EL (cell line): ENCODE measurements around the gene ZNF71.
"Not testable (repeated sequence)": the region's sequence is repeated elsewhere in the genome, so short reads cannot be mapped to it uniquely, and the experiment has no call there.

Experiments used
- DNase-seq: peaks from one replicate; pipeline ENCODE4 v3.0.0-alpha.2; 2016

The ZNF71 gene

DNA sequence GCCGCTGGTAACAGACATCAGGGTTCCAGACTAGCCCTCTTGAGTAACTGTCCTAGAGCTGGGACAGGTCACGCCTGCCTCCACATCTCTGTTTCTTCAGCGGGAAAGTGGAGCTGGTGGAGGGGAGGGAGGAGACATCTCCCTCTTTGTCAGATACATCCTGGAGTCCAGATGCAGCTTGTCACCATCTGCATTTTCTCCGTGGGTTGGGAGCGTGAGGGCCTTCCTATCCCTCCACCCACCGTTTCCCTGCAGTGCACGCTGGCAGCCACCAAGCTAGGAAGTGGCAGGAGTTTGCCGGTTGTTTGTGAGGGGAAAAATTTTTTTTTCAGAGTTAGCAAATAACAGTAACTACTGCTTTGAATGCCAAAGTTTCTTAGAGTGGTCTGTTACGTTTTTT is 27.9 kb downstream of the ZNF71 start:
- no peak for DNase-seq

DNA sequence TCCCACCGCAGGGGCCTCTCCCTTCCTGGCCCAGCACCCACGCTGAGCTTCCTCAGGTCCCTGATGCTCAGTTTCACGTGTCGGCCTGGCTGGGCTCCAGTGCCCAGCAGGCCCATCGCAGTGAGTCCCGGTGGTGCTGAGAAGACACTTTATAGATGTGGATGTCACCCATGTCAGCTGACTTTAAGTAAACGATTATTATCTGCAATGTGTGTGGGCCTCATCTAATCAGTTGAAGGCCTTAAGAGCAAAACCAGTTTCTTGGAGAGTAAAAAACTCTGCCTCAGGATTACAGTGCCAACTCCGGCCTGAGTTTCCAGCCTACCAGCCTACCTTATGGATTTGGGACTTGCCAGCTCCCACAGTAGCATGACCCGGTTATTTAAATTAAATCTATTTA is 30.6 kb downstream of the ZNF71 start:
- no peak for DNase-seq

DNA sequence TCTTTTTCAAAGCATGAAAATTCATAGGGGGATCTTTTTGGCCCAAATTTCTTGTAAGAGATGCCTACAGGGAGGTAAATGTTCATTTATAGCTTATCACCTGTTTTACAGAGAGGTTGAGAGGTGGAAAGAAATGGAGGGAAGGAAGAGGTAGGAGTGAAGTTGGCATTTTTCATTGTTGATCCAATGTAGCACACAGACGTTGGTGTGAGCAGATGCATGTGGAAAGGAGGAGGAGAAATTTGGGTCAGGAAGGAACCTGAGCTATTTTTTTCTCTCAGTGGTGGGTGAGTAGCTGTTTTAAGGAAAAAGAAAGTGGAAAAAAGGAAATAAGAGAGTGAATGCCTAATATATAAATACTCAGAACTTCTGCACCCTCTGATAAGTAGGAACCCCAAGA is 37.9 kb downstream of the ZNF71 start:
- no peak for DNase-seq

DNA sequence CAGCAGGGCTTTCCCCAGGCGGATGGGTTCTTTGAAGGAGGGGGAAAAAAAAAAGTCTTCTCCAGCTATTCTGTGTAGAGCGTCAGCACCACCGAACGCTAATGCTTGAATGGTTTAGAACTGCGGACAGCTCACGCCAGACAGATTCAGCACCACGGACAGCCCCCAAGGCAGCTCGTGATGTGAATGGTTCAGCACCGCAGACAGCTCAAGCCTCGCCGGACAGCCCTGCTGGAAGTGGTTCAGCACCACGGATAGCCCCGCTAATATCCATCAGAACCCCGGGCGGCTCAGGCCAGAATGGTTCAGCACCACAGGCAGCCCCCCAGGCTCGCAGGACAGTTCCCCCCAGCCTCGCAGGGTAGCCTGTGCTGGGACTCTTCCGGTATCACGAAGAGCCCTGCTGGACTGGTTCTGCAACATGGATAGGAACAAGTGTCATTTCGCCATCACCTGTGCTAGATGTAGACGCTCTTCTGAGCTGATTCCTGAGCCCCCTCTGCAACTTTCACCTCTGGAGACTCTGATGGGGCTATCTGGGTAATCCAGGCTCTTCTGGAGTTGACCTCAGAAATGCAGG is 43.0 kb downstream of the ZNF71 start:
- peak; percentile 34 for DNase-seq

DNA sequence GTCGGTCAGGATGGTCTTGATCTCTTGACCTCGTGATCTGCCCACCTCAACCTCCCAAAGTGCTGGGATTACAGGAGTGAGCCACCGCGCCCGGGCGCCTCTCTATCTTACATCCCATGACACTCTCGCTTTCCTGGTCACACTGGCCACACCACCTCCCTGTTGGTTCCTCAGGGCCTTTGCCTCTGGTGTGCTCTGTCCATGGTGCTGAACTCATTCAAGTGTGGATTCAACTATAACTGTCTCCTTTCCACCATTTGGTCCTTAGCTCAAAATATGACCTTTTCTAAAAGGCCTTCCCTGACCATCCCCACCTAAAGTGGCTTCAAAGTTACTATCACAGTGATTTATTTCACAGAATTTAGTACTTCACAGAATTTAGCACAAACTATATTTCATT is 44.1 kb downstream of the ZNF71 start:
- DNase-seq: no peak

DNA sequence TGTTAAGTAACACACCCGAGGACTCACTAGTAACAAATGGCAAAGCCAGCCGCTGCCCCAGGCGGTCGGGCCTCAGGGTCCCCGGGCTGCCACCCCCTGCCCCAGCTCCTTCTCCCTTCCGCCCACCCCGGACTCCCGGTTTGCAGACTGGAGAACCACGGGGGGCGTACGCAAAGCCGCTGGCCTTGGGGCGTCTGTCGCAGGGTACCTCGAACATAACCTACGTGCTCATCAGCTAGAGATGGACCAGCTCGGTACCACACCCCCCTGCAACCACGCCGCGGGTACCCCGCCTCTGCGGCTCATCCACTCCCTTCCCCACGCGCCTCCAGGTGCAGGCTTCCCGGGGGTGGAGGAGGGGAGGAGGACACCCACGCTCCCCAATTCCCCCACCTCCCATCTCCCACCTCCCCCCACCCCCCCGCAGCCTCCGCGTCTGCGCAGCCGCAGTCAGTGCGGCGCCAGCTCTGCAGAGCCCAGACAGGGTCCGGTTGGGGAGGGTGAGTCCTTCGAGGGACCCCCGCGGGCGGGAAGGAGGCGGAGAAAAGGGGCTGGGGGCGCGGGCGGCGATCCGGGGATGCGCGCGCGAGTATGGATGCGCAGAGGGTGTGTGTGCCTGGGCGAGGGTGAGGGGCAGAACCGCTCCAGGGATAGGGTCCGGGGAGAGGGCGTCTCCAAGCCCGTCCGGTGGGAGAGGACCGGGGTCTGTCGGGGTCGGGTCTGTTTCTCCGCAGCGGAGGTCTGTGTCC is 47.8 kb downstream of the ZNF71 start, which contains the start of gene SMIM17:
Gene SMIM17 (plus strand): TSS at position 449 of the 749 bp plus-strand sequence. CDS start 2,509 bp downstream, outside the sequence.
- DNase-seq: no peak

DNA sequence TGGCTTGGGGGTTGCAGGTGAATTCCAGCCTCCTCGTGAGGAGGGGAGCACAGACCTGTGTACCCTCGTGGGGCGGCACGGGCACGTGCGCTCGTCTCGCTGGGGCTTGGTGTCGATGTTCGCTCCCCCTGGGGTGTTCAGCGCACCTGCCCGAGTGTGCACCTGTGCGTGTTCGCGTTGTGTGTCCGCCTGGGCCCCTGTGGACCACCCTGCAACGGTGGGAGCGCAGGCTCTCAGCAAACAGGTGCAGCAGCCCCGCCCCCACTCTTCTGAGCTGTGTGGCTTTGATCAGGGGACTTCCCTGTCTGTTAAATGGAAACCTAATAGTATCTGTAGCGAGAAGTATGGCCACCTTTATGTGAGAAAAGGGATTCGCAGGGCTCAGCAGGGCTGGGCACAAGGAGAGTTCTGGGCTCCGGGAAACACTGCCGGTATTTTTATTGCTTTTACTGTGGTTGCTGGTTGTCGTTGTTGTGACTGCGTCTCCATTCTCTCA is 48.4 kb downstream of the ZNF71 start:
- no peak for DNase-seq

DNA sequence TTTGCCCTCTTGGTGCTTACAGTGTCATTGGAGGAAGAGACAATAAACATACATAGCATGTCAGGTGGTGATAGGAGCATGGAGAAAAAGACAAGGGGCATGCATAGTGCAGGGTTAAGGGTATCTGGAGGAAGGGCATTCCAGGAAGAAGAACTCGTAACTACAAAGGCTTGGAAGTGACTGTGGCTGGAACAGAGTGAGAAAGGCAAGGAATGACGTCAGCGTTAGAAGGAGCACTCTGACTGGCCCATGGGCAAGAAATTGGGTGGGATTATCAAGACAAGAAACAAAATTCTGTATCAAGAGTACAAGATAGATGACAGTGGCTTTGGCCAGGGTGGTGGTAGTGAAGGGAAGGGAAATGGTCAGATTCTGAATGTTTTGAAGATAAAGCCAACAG is 59.0 kb downstream of the ZNF71 start:
- DNase-seq: no peak

DNA sequence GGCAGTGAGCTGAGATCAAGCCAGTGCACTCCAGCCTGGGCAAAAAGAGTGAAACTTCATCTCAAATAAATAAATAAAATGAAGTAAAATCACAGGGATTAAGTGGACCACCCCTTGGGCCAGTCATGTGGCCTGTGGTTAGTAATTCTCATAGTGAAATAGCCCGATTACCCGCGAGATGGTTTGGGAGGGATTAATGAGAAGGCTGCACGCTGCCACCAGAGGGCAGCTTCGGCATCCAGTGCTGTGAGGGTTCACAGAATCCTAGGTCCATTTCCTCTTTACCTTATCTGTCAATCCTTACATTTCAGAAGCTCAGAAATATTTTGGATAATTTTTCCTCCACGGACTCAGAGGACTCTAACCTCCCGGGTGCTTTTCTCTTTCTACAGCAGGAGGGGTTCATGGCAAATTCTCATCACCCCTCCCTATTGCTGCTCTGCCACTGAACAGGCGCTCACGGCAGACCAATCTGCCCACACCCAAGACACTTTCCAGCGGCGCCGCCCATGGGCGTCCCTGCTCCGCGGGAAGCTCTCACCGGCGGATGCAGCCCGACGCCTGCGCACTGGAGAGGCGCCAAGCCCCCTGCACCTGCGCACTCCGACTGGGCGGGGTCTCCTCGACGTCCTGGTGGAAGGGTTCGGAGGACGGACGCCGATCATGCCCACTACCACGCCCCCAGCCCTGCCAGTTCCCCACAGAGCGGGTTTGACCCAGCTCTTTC is 65.4 kb downstream of the ZNF71 start:
- no peak for DNase-seq

DNA sequence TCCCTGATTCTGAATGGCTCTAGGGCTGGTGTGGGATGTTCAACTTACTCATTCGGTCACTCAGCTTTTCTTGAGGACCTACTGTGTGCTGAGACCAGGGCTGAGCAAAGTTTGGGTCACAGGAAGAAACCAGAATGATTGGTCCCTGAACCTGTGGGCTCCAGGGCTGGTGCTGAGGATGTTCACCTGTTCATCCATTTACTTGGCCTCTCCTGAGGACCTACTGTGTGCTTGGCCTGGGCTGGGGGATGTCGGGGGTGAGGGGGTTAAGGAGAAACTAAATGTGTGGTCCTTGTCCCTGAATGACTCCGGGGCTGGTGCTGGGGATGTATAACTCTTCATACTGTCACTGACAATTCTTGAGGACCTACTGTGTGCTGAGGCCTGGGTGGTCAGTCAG is 66.1 kb downstream of the ZNF71 start:
- DNase-seq: no peak

DNA sequence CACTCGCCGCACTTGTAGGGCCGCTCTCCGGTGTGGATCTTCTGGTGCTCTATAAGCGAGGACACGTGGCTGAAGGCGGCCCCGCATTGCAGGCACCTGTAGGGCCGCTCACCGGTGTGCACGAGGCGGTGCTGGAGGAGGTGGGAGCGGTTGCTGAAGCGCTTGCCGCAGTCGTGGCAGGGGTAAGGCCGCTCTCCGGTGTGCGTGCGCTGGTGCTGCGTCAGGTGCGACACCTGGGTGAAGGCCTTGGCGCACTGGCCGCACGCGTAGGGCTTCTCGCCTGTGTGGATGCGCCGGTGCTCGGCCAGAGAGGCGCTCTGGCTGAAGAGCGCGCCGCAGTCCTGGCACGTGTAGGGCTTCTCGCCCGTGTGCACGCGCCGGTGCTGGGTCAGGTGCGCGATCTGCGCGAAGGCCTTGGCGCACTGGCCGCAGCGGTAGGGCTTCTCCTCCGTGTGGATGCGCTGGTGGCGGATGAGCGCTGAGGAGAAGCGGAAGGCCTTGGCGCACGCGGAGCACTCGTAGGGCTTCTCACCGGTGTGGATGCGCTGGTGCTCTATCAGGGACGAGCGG is 68.9 kb downstream of the ZNF71 start:
- no peak for DNase-seq

DNA sequence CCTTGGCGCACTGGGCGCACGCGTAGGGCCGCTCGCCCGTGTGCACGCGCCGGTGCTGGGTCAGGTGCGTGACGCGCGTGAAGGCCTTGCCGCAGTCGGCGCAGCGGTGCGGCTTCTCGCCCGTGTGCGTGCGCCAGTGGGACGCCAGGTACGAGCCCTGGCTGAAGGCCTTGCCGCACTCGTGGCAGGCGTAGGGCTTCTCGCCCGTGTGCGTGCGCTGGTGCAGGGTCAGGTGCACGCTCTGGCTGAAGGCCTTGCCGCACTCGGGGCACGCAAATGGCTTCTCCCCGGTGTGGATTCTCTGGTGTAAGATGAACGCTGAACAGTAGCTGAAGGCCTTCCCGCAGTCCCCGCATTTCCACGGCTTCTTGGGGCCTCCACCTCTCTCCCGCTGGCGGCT is 69.4 kb downstream of the ZNF71 start:
- DNase-seq: no peak

DNA sequence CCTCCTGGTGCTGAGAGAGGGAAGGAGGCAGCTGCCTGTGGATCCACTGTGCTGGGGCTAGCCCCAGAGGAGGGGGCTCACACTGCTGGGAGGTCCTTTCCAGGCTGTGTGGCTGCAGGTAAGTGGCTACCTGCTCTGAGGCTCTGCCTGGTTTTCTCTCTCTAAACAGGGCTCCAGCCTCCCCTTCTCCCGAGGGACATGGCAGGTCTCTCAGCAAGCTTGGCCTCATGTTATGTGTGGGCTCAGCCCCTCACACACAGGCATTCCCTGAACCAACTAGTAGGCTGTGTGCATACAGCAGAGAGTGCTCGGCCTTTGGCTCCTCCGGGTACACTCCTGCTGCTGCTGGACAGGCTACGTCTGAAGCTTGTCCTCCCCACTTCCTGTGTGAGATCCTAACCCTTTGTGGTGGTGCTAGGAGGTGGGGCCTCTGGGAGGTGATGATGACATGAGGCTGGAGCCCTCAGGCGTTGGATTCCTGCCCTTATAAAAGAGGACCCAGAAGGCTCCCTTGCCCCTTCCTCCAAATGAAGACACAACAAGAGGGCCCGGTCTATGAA is 72.3 kb downstream of the ZNF71 start:
- DNase-seq: no peak

DNA sequence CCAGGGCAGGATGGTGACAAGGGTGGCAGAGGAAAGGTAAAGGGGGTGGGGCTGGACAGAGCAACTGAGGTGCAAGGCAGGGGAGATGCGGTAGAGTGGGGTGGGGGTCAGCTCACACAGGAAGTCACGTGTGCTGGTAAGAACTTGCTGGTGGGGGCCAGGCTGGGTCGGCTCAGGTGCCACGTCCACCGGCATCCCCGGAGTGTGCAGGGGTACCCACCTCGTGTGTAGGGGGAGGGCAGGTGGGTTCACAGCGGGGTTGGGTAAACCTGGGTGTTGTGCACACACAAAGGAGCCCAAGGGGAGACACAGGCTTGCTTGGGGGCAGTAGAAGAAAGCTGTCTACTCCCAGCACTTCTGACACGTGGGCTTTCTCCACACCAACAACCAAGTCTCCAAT is 73.6 kb downstream of the ZNF71 start:
- no peak for DNase-seq

DNA sequence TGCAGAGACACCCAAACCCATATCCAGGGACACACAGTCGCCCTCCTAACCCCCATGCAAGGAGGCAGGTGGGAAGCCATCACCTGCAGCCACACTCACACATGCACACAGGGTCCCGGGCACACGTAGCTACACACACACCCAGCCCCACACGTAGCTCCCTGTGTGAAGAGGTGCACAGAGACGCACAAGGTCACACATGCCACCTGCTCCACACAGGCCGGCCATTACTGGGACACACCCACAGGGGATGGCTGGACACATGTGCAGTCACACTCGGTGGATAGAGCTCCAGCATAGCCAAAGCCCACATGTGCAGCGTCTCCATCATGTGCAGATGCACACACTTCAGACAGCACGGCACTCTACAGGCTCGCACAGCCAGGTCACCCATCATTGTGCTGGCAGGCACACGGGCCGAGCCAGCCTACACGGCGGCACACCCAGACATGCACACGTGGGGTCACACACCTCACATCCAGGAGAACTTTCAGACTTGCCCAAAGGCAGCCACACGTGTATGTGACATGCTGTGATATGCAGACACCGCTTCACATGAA is 75.4 kb downstream of the ZNF71 start:
- no peak for DNase-seq

DNA sequence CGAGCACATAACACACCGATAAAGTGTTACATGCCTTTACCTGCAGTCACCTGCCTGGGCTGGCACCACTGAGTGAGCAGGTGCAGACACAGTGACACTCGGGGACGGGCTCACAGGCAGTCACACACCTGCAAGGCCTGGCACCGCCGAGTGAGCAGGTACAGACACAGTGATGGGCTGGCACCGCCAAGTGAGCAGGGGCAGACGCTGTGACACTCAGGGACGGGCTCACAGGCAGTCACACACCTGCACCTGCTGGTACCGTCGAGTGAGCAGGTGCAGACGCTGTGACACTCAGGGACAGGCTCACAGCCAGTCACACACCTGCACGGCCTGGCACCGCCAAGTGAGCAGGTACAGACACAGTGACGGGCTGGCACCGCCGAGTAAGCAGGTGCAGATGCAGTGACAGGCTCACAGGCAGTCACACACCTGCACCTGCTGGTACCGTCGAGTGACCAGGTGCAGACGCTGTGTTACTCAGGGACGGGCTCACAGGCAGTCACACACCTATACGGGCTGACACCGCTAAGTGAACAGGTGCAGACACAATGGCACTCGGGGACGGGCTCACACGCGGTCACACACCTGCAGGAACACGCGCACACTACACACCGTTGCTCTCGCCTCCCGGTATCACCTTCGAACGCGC is 76.0 kb downstream of the ZNF71 start:
- no peak for DNase-seq

DNA sequence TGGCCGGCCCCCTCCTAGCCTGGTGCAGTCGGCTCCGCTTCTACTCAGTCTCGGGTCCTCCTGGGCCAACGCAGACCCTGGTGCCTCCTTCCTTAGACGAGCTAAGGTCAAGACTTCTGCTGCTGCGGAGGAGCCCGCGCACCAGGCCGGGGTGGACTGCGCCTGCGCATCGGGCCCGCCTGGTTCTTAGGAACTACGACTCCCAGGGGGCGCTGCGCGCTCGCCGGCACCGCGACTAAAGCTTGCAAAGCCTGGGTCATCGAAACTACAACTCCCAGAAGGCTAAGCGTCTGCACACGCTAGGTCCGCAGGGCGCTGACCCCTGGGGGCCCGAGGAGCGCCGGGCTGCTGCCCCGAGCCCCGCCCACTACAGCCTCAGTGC is 76.5 kb downstream of the ZNF71 start, which contains the start of gene ZNF835:
Gene ZNF835 (minus strand): TSS at position 145 of the 382 bp plus-strand sequence. CDS start 6,559 bp downstream, outside the sequence.
- DNase-seq: peak; percentile 4

DNA sequence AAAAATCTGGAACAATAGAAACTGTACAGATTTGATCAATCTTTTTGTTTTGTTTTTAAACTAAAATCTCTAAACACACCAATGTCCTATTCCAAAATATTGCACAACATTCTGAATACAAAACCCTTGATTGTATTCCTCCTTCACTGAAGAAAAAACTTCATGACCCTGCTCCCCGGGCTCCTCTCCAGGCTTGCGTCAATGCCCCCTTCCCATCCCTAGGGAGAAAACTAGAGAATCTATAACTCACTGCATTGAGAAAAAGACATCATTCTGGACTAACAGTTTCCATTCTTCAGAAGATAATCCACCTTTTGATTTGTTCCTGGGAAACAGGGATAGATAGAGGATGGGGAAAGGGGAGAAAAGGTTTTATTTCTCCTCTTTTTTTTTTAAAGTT is 77.5 kb downstream of the ZNF71 start:
- not testable (repeated sequence) for DNase-seq
